SK-N-SH (cell line): ENCODE data around the gene RARRES1. TPM values are rescaled to one million over a fixed set of nuclear protein-coding genes. Genes with fewer than 3 reads are reported as not detected.

ENCODE experiments used
- CTCF ChIA-PET: fragments of 300-600, 350-600 bp; formaldehyde crosslinking; extraction: SDS; loops from one replicate; lab custom pipeline; 2021; lab: Yijun Ruan, JAX
- POLR2A ChIA-PET: fragments of 350-600 bp; sonication (Branson Sonifier 250); formaldehyde crosslinking; extraction: SDS; loops from one replicate; lab custom pipeline; 2020; ENCODE audit warnings: antibody characterized with exemption, inconsistent platforms; lab: Yijun Ruan, JAX
- DNase-seq: peaks from one replicate; pipeline ENCODE4 v3.0.0; 2012
- H2AFZ ChIP-seq: fragments of 200-600 bp; sonication (generic); 2 replicates; pipeline ENCODE4 v1.8.1; 2016; ENCODE audit warnings: antibody characterized with exemption, mild to moderate bottlenecking, low read depth
- H3F3A ChIP-seq: fragments of 200-600 bp; sonication (generic); replicated peaks from 2 replicates; pipeline ENCODE3; 2016; ENCODE audit warnings: antibody characterized with exemption, mild to moderate bottlenecking; ENCODE audit not compliant: insufficient read depth
- H3K27ac ChIP-seq, 2 experiments: fragments of 200-500 bp in 1 of 2; fragments of 200-600 bp in 1 of 2; sonication (Bioruptor generic) in 1 of 2; sonication (generic), shearing (Covaris generic) in 1 of 2; 2 replicates each; pipeline versions ENCODE4 v1.5.1 to v1.6.1; 2014 to 2016; ENCODE audit warnings: low read depth in 2 of 2, inconsistent platforms in 1 of 2, low read length in 1 of 2, mild to moderate bottlenecking in 1 of 2, mixed read lengths in 1 of 2
- H3K27me3 ChIP-seq: fragments of 200-600 bp; sonication (generic), shearing (Covaris generic); 2 replicates; pipeline ENCODE4 v1.6.1; 2016; ENCODE audit warnings: mixed run types; ENCODE audit not compliant: insufficient read depth
- H3K36me3 ChIP-seq, 2 experiments: fragments of 200-500 bp in 1 of 2; fragments of 200-600 bp in 1 of 2; sonication (Bioruptor generic) in 1 of 2; sonication (generic) in 1 of 2; replicated peaks in 1 of 2; 2 replicates each; pipeline versions ENCODE3 to v1.5.1; 2014 to 2016; ENCODE audit warnings: low read length in 1 of 2, mild to moderate bottlenecking in 1 of 2; ENCODE audit not compliant: insufficient read depth in 2 of 2, control insufficient read depth in 1 of 2
- H3K4me1 ChIP-seq, 2 experiments: fragments of 200-500 bp in 1 of 2; fragments of 200-600 bp in 1 of 2; sonication (Bioruptor generic) in 1 of 2; sonication (generic), shearing (Covaris generic) in 1 of 2; 2 replicates each; pipeline versions ENCODE4 v1.5.1 to v1.6.1; 2014 to 2016; ENCODE audit warnings: low read depth in 1 of 2, low read length in 1 of 2, mixed run types in 1 of 2; ENCODE audit not compliant: insufficient read depth in 2 of 2, control insufficient read depth in 1 of 2
- H3K4me2 ChIP-seq: fragments of 200-600 bp; sonication (generic), shearing (Covaris generic); 2 replicates; pipeline ENCODE4 v1.6.1; 2017; ENCODE audit warnings: mixed run types
- H3K4me3 ChIP-seq, 2 experiments: fragments of 200-500 bp in 1 of 2; fragments of 200-600 bp in 1 of 2; sonication (Bioruptor generic) in 1 of 2; sonication (generic), shearing (Covaris generic) in 1 of 2; 2 replicates each; pipeline versions ENCODE4 v1.5.1 to v1.8.1; 2014 to 2016; ENCODE audit warnings: low read depth in 2 of 2, inconsistent platforms in 1 of 2, low read length in 1 of 2, mild to moderate bottlenecking in 1 of 2, mixed read lengths in 1 of 2, moderate library complexity in 1 of 2
- H3K79me2 ChIP-seq: fragments of 200-600 bp; sonication (generic); 2 replicates; pipeline ENCODE4 v1.8.1; 2017; ENCODE audit warnings: mild to moderate bottlenecking; ENCODE audit not compliant: insufficient read depth
- H3K9ac ChIP-seq: fragments of 200-600 bp; sonication (generic); 2 replicates; pipeline ENCODE4 v1.6.1; 2017; ENCODE audit warnings: mixed run types
- H3K9me2 ChIP-seq: fragments of 200-600 bp; sonication (generic); 2 replicates; pipeline ENCODE4 v1.6.1; 2017; ENCODE audit warnings: mixed run types
- H3K9me3 ChIP-seq: fragments of 200-600 bp; sonication (generic); 2 replicates; pipeline ENCODE4 v1.6.1; 2017; ENCODE audit warnings: mixed run types, mild to moderate bottlenecking, moderate library complexity
- H4K20me1 ChIP-seq: fragments of 200-600 bp; sonication (generic); 2 replicates; pipeline ENCODE4 v1.6.1; 2017; ENCODE audit warnings: mild to moderate bottlenecking, mixed run types; ENCODE audit not compliant: insufficient read depth
- CHD2 ChIP-seq: fragments of 150-350 bp; IDR thresholded peaks from 2 replicates; pipeline ENCODE4 v1.6.1; 2018; ENCODE audit warnings: low read length; ENCODE audit not compliant: partially characterized antibody
- CTCF ChIP-seq: fragments of 200-600 bp; sonication (generic); IDR thresholded peaks from 2 replicates; pipeline ENCODE4 v1.6.1; 2017; ENCODE audit warnings: antibody characterized with exemption, mild to moderate bottlenecking, moderate library complexity
- ELF1 ChIP-seq: IDR thresholded peaks from 2 replicates; pipeline ENCODE4 v1.4.0; 2012
- FOXJ3 ChIP-seq: sonication (generic); formaldehyde crosslinking; IDR thresholded peaks from 2 replicates; pipeline ENCODE4 v1.5.1; 2020; ENCODE audit warnings: mild to moderate bottlenecking, missing genetic modification reagents
- GABPA ChIP-seq: IDR thresholded peaks from 2 replicates; pipeline ENCODE4 v1.4.0; 2012; ENCODE audit warnings: low read depth, mild to moderate bottlenecking
- IRF3 ChIP-seq: fragments of 150-350 bp; IDR thresholded peaks from 2 replicates; pipeline ENCODE4 v1.6.1; 2016; ENCODE audit warnings: mild to moderate bottlenecking, low read depth, low read length
- JUND ChIP-seq: IDR thresholded peaks from 2 replicates; pipeline ENCODE4 v1.4.0; 2012
- MXI1 ChIP-seq: IDR thresholded peaks from 2 replicates; pipeline ENCODE4 v1.6.1; 2012; ENCODE audit warnings: mild to moderate bottlenecking, low read depth, low read length, improper control_type of control experiment
- NRF1 ChIP-seq: IDR thresholded peaks from 2 replicates; pipeline ENCODE4 v1.6.1; 2012; ENCODE audit warnings: low read depth, mild to moderate bottlenecking, low read length
- PBX3 ChIP-seq: IDR thresholded peaks from 2 replicates; pipeline ENCODE4; 2012
- RAD21 ChIP-seq: IDR thresholded peaks from 2 replicates; pipeline ENCODE4 v1.6.1; 2012; ENCODE audit warnings: mild to moderate bottlenecking, low read length
- SMC3 ChIP-seq: IDR thresholded peaks from 2 replicates; pipeline ENCODE4 v1.6.1; 2012; ENCODE audit warnings: low read depth, low read length, improper control_type of control experiment
- WGBS: methylation state at CpG from one replicate; pipeline ENCODE4 v1.1.6; 2017; ENCODE audit warnings: low lambda C conversion rate; 5-methylcytosine and 5-hydroxymethylcytosine counted together
- polyA plus RNA-seq, 3 experiments: library from polyadenylated mRNA; depleted of rRNA; stranded (reverse); fragments of >200 nt; gene quantifications; 2 replicates each; pipeline ENCODE4 v1.2.3, GENCODE V29; 2012
- TF ChIP-seq, protein P1 (sequence below): IDR thresholded peaks from 2 replicates; pipeline ENCODE4 v1.6.1; 2012; ENCODE audit warnings: mild to moderate bottlenecking, low read depth, low read length, moderate library complexity

The RARRES1 gene
- polyA plus RNA-seq, 1 of the 3 experiments (the other 2 are of a cell fraction), result 0.15 TPM

- POLR2A ChIA-PET, result interaction anchor here (1.1 kb wide), 1 partner anchor 62 kb away, joined by 3 read pairs; no protein-coding TSS in a partner anchor
- H3K79me2 ChIP-seq, result no peaks in the 10 kb centered on the region
- H3K4me3 ChIP-seq, result no peak overlapping the region; a peak in 1 of 4 replicates
- 26% methylated on average over 10 of the region's 10 CpGs for whole genome bisulfite sequencing
- H3K9me3 ChIP-seq, result no peaks in the 10 kb centered on the region
- no peaks in the 10 kb centered on the region for H4K20me1 ChIP-seq
- TF ChIP-seq RAD21, result peak; percentile 79
- TF ChIP-seq PBX3, result no peak
- peak; percentile 88 for TF ChIP-seq CTCF
- TF ChIP-seq SMC3, result peak; percentile 85
- no peak for TF ChIP-seq JUND
- no peaks in the 10 kb centered on the region for H3K27me3 ChIP-seq
- peaks cover 24% of the 10 kb centered on the region for H3F3A ChIP-seq
- H3K9ac ChIP-seq, result no peak overlapping the region
- CTCF ChIA-PET, result interaction anchor here (0.5 to 7.3 kb wide), 43 partner anchors 9 to 1172 kb away, joined by 3 to 146 read pairs (median 4); partner anchors contain the start of gene MFSD1
- no peak overlapping the region for H2AFZ ChIP-seq
- H3K4me1 ChIP-seq, result peaks cover 17 to 20% of the 10 kb centered on the region in 2 experiments; a peak in 3 of 4 replicates
- no peaks in the 10 kb centered on the region for H3K36me3 ChIP-seq
- no peak overlapping the region for H3K4me2 ChIP-seq
- no peak overlapping the region for H3K27ac ChIP-seq
- no peaks in the 10 kb centered on the region for H3K9me2 ChIP-seq
- peak; percentile 75 for DNase-seq
Measured at GRCh38 chr3:158727206-158728060, 4.8 kb downstream of the RARRES1 start.

DNA sequence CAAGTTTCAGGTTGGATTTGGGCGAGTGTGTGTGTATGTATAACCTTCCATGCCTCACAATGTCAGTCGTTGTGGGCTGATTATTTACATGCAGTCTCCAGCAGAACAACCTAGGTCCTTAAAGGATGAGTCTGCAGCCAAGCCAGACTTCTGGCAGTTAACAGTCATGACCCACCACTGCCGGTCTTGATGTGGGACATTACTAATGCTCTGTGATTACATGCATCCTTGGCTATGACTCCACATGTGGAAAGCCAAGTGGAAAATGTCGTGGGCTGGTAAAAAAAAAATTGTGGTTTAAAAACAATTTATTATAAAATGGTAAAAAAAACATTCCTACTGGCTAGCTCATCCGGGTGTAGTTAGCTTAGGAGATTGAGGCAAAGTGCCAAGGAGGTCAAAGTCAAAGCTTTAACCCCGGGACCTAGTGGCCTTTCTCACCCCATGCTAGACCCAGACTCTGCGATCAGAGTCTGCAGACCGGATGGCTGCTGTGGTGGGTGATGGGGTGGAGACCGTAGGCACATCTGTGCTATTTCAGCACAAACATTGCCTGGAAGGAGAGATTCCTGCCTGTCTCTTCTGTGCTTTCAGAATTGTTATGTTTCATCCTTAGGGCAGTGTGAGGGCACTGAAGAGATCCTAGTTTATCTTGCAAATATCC lies 6.8 kb downstream of the RARRES1 start:
- H3K4me3 ChIP-seq, result no peak overlapping the region
- no peaks in the 10 kb centered on the region for H3K9me2 ChIP-seq
- peak overlapping the region; percentile 29 to 78; a peak in 3 of 4 replicates for H3K27ac ChIP-seq
- H3K9me3 ChIP-seq, result no peaks in the 10 kb centered on the region
- H3F3A ChIP-seq, result peaks cover 30% of the 10 kb centered on the region
- ChIA-PET POLR2A (no interaction called here), CTCF (interaction anchor here (1.3 to 7.3 kb wide), 3 partner anchors 18 to 121 kb away, joined by 3 to 146 read pairs (median 33); no protein-coding TSS in a partner anchor)
- no peak for DNase-seq
- H3K36me3 ChIP-seq, result peaks cover 0 to 3% of the 10 kb centered on the region in 2 experiments
- WGBS, result 31% methylated on average over 9 of the region's 9 CpGs
- H3K9ac ChIP-seq, result no peak overlapping the region
- H4K20me1 ChIP-seq, result no peaks in the 10 kb centered on the region
- H3K79me2 ChIP-seq, result no peaks in the 10 kb centered on the region
- no peak overlapping the region for H2AFZ ChIP-seq
- H3K27me3 ChIP-seq, result no peaks in the 10 kb centered on the region
- peaks cover 11 to 20% of the 10 kb centered on the region in 2 experiments; a peak in 3 of 4 replicates for H3K4me1 ChIP-seq
- H3K4me2 ChIP-seq, result peak overlapping the region; percentile 34; the same call in 1 of the 2 replicates
- TF ChIP-seq, protein P1, sequence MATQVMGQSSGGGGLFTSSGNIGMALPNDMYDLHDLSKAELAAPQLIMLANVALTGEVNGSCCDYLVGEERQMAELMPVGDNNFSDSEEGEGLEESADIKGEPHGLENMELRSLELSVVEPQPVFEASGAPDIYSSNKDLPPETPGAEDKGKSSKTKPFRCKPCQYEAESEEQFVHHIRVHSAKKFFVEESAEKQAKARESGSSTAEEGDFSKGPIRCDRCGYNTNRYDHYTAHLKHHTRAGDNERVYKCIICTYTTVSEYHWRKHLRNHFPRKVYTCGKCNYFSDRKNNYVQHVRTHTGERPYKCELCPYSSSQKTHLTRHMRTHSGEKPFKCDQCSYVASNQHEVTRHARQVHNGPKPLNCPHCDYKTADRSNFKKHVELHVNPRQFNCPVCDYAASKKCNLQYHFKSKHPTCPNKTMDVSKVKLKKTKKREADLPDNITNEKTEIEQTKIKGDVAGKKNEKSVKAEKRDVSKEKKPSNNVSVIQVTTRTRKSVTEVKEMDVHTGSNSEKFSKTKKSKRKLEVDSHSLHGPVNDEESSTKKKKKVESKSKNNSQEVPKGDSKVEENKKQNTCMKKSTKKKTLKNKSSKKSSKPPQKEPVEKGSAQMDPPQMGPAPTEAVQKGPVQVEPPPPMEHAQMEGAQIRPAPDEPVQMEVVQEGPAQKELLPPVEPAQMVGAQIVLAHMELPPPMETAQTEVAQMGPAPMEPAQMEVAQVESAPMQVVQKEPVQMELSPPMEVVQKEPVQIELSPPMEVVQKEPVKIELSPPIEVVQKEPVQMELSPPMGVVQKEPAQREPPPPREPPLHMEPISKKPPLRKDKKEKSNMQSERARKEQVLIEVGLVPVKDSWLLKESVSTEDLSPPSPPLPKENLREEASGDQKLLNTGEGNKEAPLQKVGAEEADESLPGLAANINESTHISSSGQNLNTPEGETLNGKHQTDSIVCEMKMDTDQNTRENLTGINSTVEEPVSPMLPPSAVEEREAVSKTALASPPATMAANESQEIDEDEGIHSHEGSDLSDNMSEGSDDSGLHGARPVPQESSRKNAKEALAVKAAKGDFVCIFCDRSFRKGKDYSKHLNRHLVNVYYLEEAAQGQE, result no peak
- TF ChIP-seq FOXJ3 (CRISPR knock-in tag) (no peak), ELF1 (no peak), JUND (peak; percentile 69), GABPA (no peak), RAD21 (no peak), CTCF (no peak), CHD2 (no peak), IRF3 (no peak), MXI1 (no peak), NRF1 (no peak)
